ENCODE results near the gene HOMER3. TPM values are rescaled to one million over a fixed set of nuclear protein-coding genes. Genes with fewer than 3 reads are reported as not detected.

The HOMER3 gene
- total RNA-seq, 2 donors from 2014 or later: 21.9 to 29.5 TPM

DNA sequence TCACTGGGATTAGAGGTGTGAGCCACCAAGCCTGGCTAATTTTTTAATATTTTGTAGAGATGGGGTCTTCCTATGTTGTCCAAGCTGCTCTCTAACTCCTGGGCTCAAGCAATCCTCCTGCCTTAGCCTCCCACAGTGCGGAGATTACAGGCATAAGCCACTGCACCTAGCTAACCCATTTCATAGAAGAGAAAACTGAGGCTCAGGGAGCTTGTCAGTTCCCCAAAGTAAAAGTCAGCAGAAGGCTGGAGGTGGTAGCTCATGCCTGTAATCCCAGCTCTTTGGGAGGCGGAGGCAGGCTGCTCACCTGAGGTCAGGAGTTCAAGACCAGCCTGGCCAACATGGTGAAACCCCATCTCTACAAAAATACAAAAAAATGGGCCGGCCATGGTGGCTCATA lies 8.8 kb upstream of the HOMER3 start:
- WGBS: 94% methylated on average over 3 of the region's 3 CpGs
- intact Hi-C loops (cut with DNase I): no loop called here
- no peak for DNase-seq (ENCODE audit: low spot score)

DNA sequence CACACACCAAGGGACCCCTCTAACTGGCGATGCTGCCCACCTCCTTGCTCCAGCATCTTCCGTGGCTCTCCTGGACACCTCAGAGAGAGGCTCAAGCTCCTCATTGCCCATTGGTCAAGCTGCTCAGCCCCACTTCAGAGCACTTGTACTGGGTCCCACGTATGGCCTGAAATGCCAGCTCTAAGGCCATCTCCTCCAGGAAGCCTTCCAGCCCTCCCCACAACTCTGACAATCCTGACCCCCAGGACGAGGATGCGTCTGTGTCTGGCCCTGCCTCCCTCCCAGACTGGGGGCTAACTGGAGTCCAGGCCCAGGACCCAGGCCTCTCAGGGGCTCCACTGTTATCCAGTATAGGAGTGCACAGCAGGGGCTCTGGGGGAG lies 7.9 kb upstream of the HOMER3 start:
- H3K4me3 ChIP-seq: no peak overlapping the region
- no peaks in the 10 kb centered on the region for H3K9me3 ChIP-seq
- H3K36me3 ChIP-seq: no peaks in the 10 kb centered on the region
- no peaks in the 10 kb centered on the region for H3K4me1 ChIP-seq (replicated peaks)
- no peak for DNase-seq (ENCODE audit: low spot score)
- TF ChIP-seq POLR2A (IDR thresholded peaks at IDR 0.05): no peak
- no peak for TF ChIP-seq POLR2AphosphoS5 (IDR thresholded peaks at IDR 0.05)
- TF ChIP-seq, protein P1, sequence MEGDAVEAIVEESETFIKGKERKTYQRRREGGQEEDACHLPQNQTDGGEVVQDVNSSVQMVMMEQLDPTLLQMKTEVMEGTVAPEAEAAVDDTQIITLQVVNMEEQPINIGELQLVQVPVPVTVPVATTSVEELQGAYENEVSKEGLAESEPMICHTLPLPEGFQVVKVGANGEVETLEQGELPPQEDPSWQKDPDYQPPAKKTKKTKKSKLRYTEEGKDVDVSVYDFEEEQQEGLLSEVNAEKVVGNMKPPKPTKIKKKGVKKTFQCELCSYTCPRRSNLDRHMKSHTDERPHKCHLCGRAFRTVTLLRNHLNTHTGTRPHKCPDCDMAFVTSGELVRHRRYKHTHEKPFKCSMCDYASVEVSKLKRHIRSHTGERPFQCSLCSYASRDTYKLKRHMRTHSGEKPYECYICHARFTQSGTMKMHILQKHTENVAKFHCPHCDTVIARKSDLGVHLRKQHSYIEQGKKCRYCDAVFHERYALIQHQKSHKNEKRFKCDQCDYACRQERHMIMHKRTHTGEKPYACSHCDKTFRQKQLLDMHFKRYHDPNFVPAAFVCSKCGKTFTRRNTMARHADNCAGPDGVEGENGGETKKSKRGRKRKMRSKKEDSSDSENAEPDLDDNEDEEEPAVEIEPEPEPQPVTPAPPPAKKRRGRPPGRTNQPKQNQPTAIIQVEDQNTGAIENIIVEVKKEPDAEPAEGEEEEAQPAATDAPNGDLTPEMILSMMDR (IDR thresholded peaks at IDR 0.05): no peak
- H3K27me3 ChIP-seq (replicated peaks; ENCODE audit: insufficient read depth): no peaks in the 10 kb centered on the region
- intact Hi-C loops (cut with DNase I): no loop called here
- 87% methylated on average over 5 of the region's 5 CpGs for WGBS
- no peak overlapping the region for H3K27ac ChIP-seq

More for the DNA sequence above, 8.8 kb upstream of the HOMER3 start:
- Histone ChIP-seq H3K4me1 (replicated peaks) (no peaks in the 10 kb centered on the region), H3K9me3 (no peaks in the 10 kb centered on the region), H3K4me3 (no peak overlapping the region), H3K36me3 (no peaks in the 10 kb centered on the region), H3K27ac (no peak overlapping the region), H3K27me3 (replicated peaks; ENCODE audit: insufficient read depth) (no peaks in the 10 kb centered on the region)
- TF ChIP-seq, protein P1 (IDR thresholded peaks at IDR 0.05): no peak
- TF ChIP-seq POLR2A (IDR thresholded peaks at IDR 0.05): no peak
- no peak for TF ChIP-seq POLR2AphosphoS5 (IDR thresholded peaks at IDR 0.05)

DNA sequence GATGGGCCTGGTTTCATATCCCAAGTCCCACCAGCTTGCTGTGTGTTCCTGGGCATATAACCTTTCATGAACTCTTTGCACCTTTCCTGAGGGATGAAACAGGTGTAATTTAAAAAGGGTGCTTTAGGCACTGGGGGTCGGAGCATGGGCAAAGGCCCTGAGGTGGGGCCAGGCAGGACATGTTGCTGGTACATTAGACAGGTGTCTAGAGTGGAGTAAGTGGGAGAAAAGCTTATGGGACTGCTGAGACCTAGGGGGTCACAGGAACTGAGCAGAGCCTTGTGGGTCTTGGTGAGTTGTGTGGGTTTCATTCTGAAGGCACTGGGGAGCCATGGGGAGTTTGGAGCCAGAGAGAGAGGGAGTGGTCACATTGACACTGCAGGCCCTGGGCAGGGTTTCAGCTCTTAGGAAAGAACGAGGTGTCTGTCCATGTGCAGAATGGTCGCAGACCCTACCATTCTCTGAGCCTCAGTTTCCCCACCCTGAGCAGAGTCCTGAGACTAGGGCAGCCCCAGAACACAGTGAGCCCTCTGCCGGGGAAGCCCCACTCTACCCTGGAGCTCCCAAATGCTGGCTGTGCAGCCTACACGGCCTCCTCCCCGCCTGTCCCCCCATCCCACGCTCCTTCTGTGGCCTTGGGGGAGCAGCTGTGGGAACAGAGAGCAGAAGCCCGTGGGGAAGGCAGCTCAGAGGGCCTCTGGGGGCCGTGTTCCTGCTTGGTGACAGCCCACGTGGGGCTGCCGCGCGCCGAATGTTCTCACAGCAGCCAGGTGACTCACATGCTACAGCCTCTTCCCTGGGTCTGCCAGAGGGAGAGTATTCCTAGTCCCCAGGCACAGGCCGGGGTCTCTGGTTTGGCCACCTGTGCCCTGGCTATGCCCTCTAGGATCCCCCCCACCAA lies 7.3 kb upstream of the HOMER3 start:
- TF ChIP-seq POLR2A (IDR thresholded peaks at IDR 0.05) (no peak), POLR2AphosphoS5 (IDR thresholded peaks at IDR 0.05) (no peak)
- TF ChIP-seq, protein P1 (IDR thresholded peaks at IDR 0.05): no peak
- DNase-seq (ENCODE audit: low spot score): no peak
- Histone ChIP-seq H3K4me3 (no peak overlapping the region), H3K27me3 (replicated peaks; ENCODE audit: insufficient read depth) (no peaks in the 10 kb centered on the region), H3K9me3 (no peaks in the 10 kb centered on the region), H3K36me3 (no peaks in the 10 kb centered on the region), H3K4me1 (replicated peaks) (no peaks in the 10 kb centered on the region), H3K27ac (no peak overlapping the region)
- intact Hi-C loops (cut with DNase I): no loop called here
- 77% methylated on average over 15 of the region's 15 CpGs for WGBS

DNA sequence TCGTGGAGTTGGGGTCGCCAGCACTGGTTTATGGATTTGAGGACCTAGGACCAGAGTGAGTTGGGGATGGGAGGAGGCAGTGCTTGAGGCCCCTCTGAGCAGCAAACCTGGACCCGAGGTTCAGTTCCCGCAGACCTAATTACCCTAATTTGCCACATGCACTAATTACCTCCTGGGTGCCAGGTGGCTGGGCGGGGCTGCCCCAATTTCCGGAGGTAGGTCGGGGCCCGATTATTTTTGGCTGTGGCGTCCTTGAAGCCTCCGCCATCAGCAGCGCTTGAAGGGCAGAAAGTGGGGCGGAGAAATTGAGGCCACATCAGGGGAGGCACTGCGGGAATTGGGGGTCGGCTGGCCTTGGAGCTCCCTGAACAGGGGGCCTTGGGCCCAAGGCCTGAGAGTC lies 5.9 kb upstream of the HOMER3 start:
- Histone ChIP-seq H3K27me3 (replicated peaks; ENCODE audit: insufficient read depth) (no peaks in the 10 kb centered on the region), H3K27ac (no peak overlapping the region), H3K36me3 (no peaks in the 10 kb centered on the region), H3K4me1 (replicated peaks) (no peaks in the 10 kb centered on the region), H3K9me3 (no peaks in the 10 kb centered on the region), H3K4me3 (no peak overlapping the region)
- 78% methylated on average over 14 of the region's 14 CpGs for WGBS
- intact Hi-C loops (cut with DNase I): no loop called here
- no peak for DNase-seq (ENCODE audit: low spot score)
- TF ChIP-seq, protein P1 (IDR thresholded peaks at IDR 0.05): no peak
- TF ChIP-seq POLR2AphosphoS5 (IDR thresholded peaks at IDR 0.05) (no peak), POLR2A (IDR thresholded peaks at IDR 0.05) (no peak)

DNA sequence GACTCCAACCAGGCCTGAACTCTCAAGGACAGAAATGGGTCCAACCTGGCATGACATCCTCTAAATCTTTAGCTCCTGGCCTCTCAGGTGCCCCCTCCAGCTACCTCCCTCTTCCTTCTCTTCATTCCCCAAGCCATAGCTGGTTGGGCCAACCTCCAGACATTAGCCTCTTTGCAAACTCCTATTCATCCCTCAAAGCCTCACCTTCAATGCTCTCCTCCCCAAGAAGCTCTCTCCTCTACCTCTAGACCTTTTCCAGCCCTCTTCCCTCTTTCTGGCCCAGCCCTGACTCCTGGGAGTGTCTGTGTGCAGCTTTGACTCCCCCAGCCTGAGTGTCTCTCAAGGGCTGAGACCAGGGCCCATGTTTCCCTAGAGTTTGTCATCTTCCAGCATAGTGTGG lies 5.3 kb upstream of the HOMER3 start:
- Histone ChIP-seq H3K36me3 (no peaks in the 10 kb centered on the region), H3K4me3 (no peak overlapping the region), H3K4me1 (replicated peaks) (no peaks in the 10 kb centered on the region), H3K9me3 (no peaks in the 10 kb centered on the region), H3K27me3 (replicated peaks; ENCODE audit: insufficient read depth) (no peaks in the 10 kb centered on the region), H3K27ac (no peak overlapping the region)
- DNase-seq (ENCODE audit: low spot score): no peak
- intact Hi-C loops (cut with DNase I): no loop called here
- TF ChIP-seq POLR2AphosphoS5 (IDR thresholded peaks at IDR 0.05) (no peak), POLR2A (IDR thresholded peaks at IDR 0.05) (no peak)
- TF ChIP-seq, protein P1 (IDR thresholded peaks at IDR 0.05): no peak
